GM18505 (cell line): Measurements from ENCODE around the gene TFEB.

ENCODE experiments used
- ATAC-seq: cut with Tn5 transposase; IDR thresholded peaks from one replicate; pipeline ENCODE4 v1.9.1; 2021; ENCODE audit not compliant: unreplicated experiment
- POLR2A ChIP-seq: IDR thresholded peaks from 4 replicates; pipeline ENCODE4 v1.6.1; 2011; ENCODE audit warnings: borderline replicate concordance; ENCODE audit not compliant: insufficient read depth, insufficient read length; ENCODE audit errors: extremely low read depth

Gene TFEB

DNA sequence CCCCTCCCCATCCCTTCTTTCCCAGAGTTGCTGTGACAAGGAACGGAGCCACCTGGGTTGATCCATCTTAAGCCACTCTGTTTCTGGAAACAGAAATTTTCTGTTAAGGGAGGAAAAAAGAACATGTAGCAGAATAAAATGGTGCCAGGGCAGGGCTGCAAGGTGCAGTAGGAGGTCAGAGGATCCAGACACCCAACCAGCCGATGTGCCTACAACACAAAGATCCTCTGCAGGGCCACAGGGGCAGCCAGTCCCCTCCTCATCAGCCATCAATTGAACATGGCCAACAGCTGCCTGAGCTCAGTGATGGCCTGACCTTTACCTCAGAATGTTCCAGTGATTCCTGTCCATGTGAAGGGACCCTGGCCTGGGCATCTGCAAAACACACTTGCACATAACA, 85.3 kb downstream of the TFEB start:
- ATAC-seq: no peak
- no peak for TF ChIP-seq POLR2A

DNA sequence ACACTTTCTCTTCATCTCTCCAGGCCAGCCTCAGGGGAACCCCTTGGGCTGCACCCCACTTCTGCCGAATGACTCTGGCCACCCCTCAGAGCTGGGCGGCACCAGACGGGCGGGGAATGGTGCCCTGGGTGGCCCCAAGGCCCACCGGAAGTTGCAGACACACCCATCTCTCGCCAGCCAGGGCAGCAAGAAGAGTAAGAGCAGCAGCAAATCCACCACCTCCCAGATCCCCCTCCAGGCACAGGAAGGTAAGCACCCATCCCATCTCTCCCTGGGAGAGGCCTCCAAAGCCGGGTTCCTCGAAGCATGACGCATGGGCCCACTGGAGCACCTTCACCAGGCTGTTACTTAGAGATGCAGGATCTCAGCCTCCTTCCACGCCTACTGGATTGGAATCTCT, 85.8 kb downstream of the TFEB start:
- no peak for TF ChIP-seq POLR2A
- no peak for ATAC-seq

DNA sequence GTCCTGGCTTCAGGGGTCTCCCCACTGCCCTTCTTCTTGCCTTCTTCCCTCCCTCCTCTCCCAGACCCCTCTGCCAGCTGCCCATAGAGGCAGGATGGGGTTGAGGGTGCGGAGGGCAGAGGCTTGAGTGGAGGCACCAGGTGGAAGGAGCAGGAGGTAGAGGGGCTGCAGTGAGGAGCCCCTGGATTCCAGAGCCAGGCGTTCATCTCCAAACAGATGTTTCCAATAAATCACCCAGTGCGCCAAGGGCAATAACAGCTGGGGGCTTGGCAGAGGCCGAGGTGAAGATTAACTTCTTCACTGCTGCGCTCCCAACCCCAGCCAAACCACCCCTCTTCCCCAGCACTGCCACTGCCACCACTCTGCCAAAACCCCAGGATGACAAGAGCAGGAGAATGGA, 86.5 kb downstream of the TFEB start:
- ATAC-seq: no peak
- no peak for TF ChIP-seq POLR2A

DNA sequence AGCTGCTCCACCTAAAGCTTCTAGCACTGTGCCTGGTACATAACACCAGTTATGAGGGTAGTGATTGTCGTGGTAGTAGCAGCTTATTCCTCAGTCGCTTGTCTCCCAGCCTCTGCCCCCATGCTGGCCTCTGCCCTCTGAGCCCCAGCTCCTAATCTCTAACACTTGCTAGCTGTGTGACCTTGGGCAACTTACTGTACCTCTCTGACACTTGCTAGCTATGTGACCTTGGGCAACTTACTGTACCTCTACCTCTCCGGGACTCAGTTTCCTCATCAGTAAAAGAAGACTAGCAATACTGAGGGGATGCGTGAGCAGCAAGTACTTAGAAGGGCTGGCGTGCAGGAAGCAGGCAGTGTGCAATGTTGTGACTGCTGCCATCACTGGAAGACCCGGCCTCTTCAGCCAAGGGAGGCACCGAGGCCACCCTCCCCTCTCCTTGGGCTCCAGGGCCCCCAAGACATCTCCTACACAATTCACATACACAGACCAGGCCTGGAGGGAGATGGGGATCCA, 87.3 kb downstream of the TFEB start:
- no peak for TF ChIP-seq POLR2A
- no peak for ATAC-seq

DNA sequence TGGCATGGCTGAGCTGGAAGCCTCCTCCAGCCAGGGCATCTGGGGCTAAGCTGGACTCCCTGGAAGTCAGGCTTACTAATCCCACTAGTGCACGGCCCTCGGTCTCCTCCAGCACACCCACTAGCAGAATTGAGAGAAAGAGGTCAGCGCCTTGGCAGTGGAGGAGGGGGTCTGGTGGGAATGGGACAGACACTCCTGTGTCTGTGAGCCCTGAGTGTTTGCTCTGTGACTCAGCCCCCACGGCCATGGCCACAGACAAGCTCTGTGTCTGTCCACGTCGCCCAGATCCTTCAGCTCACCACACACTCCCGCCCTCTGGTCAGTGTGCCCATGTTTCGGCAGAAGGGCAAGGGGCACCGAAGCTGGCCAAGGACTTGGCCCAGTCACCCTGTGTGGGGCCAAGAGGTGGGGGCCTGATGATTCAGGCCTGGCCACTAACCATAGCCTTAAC, 88.3 kb downstream of the TFEB start:
- TF ChIP-seq POLR2A: no peak
- ATAC-seq: no peak

DNA sequence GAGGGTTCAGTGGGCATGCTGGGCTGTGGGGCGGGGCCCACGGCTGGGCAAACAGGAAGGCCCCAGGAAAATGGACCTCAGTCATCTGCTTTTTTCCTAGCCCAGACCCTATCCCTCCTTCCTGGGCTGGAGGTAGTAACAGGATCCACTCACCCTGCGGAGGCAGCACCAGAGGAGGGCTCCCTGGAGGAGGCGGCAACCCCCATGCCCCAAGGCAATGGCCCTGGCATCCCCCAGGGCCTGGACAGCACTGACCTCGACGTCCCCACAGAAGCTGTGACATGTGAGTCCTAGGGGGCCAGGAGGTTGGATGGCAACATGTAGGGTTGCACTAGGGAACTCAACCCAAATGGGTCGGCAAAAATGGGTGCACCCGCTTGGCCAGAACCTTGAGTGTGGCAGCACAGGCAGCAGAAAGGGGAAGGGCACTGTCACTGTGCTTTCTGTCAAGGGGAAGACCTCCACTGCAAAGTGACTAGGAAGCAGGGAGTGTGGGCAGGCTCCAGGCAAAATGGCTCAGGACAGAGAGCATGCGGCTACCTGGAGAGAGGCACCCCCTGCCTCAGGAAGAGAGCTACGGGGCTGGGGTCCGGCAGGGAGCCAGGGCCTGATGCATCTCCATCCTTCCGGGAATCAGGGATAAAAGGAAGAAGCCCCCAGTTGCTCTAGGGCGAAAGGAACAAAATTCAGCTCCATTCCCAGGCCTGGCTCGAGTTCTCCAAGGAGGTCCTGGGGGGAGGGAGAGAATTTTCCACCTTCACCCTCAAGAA, 89.2 kb downstream of the TFEB start:
- TF ChIP-seq POLR2A: no peak
- no peak for ATAC-seq

DNA sequence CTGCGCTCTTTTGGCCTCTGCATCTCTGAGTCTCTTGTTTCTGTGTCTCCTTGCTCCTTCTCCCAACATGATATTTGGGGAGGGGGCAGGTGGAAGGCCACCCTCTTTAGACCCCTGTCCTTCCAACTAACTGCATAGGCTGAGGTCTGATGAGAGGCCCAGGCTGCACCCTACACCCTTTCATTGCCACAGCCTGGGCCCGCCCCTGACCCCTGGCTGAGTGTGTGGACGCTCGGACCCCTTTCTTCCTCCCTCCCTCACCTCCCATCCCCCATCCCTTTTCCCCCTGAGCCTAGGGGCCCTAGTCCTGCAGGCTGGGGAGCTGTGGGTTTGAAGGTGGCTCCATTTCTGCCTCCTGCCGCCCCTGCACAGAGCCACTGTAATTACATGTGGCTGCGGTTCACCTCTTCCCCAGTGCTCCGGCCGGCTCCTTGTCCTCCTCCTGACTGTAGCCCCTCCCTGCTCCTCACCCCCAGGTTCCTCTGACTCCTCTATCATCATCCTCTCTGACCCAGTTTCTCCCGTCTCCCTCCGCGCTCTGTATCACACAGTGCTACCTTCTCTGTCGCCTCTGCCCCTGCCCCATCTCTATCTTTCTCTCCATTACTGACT, 90.3 kb downstream of the TFEB start:
- ATAC-seq: no peak
- no peak for TF ChIP-seq POLR2A

DNA sequence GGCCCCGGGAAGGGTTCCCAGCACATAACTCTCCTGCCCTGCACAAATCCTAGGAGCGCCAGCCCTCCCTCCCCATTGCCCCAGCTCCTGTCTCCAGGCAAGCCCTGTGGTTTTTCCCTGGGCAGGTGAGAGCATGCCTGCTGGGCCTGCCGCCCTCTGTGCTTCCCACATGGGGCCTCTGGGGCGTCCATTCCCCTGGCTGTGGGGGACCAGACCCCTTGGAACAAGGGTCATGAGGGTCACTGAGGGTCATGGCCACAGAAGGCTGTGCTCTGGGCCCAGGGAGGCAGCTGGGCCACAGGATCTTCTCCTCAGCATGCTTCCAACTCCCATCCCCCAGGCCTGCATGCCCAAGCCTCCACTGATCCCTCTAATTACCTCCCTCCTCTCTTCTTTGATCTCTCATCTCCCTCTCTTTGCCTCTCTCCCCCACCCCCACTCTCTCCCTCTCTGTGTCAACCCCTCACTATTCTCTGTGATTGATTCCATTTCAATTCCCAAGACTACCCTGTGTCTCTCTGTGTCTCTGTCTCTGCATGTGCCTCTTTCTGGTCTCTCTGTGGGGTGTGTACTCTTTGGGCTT, 91.0 kb downstream of the TFEB start:
- ATAC-seq: no peak
- TF ChIP-seq POLR2A: no peak

DNA sequence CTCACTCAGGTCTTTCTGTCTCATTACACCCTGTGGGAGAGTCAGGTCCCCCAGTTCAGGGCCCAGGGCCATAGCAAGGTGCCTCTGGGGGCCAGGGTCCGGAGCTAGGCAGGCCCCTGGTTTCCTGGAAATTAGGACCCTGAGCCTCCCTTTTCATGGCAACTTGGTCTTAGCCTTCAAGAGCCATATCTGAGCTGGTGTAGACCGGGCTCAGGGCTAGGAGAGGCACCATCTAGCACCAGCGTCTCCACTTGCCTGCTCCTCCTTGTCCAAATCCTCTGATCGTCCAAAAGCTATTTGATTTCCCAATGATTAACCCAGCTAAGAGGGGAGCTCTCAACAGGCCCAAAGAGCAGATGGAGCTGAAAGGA, 91.5 kb downstream of the TFEB start:
- no peak for TF ChIP-seq POLR2A
- ATAC-seq: no peak

DNA sequence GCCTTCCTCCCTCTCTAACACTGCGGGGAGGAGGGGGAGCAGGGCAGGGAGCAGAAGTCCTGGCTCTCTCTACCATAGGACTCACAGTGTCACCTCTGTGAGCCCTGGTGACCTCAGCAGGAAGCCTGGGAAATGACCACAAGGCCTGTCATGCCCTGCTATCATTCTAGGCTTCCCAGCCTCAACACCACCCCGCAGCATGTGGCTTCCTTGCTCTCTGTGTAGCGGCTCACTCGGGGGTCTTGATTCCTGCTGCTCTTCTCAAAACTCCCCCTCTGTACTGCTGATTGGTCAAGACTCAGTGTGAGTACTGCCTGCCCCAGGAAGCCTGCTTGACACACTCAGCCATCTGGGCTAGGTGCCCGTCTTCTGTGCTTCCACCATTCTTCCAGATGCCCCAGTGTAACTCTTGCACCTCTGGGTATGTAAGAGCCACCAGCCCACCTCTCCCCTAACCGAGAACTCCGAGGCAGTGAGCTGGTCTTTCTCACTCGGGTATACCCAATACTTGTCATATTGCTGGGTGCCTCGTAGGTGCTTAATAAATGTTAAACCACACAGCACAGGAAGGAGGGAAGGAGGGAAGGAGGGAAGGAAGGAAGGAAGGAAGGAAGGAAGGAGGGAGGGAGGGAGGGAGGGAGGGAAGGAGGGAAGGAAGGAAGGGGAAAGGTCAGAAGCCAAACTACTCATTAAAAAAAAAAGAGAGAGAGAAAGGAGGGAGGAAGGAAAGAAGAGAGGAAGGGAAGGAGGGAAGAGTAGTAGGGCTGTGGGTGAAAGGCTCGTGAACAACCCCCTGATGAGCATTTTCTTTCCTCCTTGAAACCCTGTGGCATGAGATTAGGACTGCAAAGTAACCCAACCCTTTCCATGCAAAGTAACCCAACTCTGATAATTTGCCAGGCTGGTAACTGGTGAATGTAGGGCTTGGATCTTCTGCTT, 92.2 kb downstream of the TFEB start:
- no peak for ATAC-seq

DNA sequence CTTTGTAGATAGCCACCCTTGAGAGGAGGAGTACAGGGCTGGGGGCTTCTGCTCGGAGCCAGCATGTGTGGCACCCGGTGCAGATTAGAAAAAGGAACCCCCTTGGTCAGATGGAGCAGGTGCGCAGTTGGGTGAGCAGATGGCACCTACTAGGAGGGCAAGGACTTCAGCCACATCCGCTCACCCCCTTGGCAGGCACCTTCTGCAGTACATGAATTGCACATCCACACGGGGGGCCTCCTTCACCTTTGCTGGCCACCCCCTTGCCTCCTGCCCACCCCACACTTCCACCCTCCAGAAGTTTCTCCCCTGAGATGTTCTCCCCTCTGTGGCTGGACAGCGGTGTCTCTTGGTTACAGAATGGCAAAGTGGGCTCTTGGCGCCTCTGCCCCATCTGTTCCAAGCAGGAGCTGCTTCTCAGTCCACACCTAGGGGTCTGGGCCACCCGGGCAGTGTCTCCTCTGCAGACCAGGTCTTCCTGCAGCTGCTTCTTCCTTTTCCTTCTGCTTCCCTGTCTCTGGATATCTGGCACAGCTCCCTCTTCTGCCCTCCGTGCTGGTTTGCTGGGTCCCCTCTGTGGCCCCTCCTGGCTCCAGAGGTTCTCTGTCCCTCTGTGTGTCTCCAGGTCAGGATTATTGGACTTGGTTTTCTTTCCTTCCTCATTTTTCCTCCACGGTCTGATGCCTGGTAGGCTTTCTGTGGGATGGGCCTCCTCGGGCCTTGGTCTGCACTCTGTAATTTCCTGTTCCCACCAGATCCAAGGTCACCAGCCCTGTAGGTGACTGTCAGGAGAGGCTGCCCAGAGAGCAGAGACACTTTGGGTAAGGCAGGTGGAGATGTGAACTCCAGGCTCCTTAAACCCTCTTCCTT, 93.1 kb downstream of the TFEB start:
- ATAC-seq: no peak
- no peak for TF ChIP-seq POLR2A

More for the DNA sequence above, 92.2 kb downstream of the TFEB start:
- no peak for TF ChIP-seq POLR2A

DNA sequence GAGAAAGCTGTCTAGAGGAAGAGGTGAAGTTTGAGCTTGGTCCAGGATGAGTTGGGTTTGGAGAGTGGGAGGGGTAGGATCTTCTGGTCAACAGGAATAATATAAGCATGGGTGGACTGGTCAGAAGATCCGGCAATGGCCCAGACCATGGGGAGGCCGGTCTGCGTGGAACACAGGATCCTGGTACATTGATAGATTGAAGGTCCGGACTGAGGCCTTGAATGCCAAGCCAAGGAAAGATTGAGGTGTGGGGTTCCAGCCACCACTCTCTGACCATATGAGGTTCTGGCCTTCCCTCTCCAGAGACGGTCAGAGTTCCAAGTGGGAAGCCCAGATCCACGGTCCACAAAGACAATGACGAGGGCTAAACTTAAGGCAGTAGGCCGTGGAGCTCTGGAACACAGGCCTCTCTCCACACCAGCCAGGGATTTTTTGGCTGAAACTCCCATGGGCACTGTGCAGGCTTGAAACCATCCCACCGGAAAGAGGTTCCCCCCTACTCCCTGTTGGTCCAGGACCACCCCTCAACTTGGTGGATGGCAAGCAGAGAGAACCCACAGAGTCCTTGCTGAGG, 94.0 kb downstream of the TFEB start:
- no peak for ATAC-seq
- TF ChIP-seq POLR2A: no peak
